Stimulated activated CD8-positive, alpha-beta memory T cell treated with anti-CD3 and anti-CD28 coated beads, Interleukin-12 subunit alpha, Interleukin-12 subunit beta, amount 100 ng/mL, for 4 hours (primary cell): ENCODE data around the gene PAFAH2.

Experiments used
- DNase-seq: peaks from one replicate; pipeline ENCODE4 v3.0.0-alpha.2; 2020; ENCODE audit warnings: low read depth

Gene PAFAH2

DNA sequence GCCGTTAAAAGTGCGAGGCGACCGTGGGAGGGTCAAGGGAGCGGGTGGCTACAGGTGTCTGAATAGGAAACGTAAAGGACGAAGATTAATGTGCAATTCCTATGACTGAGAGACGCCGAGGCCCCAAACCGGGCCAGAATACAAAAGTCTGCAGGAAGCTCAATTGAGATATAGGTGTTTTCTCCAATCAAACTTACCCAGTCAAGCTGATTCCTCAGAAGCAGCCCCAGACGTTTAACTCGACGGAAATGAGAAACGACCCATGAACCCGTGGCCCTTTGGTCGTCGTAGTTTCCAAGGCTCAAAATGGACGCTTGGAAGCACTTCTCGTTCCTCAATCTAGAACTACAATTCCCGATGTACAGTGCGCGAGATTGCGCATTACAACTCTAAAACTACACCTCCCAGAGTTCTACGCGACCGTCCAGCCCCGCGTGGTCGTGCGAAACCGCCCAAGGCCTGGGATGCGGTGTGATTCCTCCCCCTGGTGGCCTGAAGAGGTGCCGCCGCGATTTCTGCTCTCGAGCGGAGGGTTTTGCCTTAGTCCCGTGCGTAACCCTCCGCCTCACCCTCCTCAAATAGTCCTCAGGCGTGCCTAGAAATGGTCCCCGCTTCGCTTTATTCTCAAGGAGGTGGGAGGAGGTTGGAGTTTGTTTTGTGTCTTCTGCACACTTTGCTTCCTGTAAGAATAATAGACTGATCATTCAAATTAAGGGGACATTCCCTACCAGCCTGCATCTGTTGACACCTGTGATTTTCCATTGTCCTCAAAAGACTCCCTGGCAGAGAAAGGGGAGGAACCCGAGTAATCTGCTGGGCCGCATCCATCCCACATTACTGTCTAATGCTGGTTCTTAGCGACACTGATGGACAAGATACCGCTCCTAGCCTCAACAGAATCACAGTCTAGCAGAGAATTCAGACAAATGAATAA is at the start of gene PAFAH2:
PAFAH2 (minus strand) TSS at position 236 of the 934 bp plus-strand sequence. CDS start 7,247 bp downstream, outside the sequence.
- DNase-seq, result peak; percentile 90

DNA sequence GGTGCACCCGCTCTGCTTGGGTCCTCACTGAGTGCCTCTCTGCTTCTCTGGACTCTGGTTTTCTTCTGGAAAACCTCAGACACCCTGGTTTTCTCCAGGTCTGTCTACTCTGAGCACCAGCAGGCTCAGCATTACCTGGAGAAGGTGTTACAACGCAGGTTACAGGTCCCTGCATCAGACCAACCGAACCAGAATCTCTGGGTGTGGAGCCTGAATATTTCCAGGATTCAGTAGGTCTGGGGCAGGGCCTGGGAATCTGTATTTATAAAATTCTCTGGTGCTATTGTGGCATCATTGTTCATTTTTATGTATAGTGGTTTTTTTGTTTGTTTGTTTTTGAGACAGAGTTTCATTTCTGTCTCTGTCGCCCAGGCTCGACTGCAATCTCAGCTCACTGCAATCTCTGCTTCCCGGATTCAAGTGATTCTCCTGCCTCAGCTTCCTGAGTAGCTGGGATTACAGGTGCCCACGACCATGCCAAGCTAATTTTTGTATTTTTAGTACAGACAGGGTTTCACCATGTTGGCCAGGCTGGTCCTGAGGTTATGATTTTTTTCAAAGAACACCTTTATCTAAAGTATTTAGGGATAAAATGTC is 49.5 kb upstream of the PAFAH2 start:
- no peak for DNase-seq

- no peak for DNase-seq
These were observed 48.6 kb upstream of the PAFAH2 start for GRCh38 chr1:26046246-26047095.

- no peak for DNase-seq
These were observed 47.9 kb upstream of the PAFAH2 start, which contains the start of gene SLC30A2 for GRCh38 chr1:26045722-26046245. Gene SLC30A2 (minus strand): TSS chr1:26046118. CDS start chr1:26045896, 222 bp downstream.

DNA sequence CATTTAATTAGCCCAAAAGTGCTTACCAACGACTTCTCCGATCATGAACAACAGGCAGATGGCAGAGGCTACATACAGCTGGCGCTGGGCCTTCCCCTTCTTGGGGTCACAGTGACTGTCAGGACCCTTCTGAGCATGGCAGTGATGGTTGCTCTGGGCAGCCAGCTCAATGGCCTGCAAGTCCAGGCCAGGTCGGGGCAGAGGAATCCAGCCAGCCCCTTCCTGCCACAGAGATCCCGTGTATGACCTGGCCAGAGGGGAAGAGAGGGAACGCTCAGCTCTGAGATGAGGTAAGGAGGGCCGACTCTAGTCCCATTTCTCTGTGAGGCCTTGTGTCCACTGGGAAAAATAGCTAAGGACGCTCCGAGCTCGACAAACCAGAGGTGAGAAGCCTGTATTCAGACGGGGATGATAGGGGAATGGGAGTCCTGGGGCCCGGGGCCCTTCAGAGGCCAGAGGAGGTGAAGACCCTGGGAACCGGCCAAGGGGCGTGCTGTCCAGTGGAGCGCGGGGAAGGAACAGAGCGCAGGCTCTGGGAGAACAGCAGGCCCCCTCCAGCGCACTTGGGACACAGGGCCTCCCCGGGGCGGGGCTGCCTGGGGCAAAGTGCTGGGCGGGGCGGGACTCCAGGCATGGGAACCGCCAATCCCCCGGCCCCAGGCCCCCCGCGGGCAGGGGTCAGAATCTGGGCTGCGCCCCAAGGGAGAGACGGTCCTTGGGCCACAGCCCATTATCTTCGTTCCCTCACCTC is 47.3 kb upstream of the PAFAH2 start:
- DNase-seq, result no peak

GRCh38 chr1:26044414-26044813 is 46.6 kb upstream of the PAFAH2 start:
- no peak for DNase-seq

DNA sequence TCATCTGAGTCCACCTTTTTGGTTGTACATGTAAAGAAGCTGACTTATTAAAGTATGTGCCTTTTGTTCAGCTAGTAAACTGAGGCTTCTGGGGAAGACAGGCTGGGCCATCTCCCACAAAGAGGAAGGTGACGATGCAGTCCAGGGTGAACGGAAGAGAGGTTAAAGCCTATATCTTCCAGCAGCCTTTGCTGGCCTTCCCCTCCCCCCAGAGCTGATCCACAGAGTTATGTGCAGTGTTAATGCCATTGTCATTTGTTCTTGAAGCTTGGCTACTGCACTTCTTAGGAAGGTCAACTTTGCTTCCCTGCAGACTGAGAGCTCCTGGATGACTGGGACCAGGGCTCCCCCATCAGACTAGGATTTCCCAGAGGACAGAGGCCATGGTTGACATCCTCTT is 45.9 kb upstream of the PAFAH2 start:
- no peak for DNase-seq

DNA sequence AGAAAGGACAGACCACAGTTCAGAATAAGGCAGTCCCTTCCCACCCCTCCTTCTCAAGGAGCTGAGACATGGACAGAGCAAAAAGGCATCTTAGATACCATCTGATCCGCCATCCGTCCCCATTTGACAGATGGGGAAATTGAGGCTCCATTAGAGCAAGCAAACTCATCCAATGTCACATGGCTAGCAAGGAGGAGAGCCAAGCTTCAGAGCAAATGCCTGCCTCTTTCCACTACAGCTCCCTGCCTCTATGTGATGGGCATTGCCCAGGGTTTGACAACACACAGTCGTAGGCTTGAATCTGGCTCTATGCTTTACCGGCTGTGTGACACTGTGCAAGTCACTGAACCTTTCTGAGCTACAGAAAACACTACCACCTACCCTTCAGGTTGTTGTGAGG is 44.1 kb upstream of the PAFAH2 start:
- DNase-seq, result no peak

DNA sequence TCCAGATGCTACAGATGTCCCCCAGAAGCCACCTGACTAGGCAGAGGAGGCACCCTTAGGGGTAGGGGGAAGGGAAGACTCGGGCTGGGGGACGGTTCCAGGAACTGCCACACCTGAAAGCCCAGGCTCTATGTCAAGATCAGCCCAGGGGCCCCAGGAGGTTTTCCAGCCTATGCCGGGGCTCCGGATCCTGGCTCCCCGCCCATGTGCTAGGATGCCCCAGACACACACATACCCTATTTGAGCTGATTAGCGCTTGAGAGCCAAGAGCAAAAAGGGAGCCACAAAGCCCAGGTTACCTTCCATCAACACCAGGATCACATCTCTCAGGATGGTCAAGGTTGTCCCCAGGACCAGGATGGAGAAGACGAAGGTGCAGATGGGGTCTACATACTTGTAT is 43.5 kb upstream of the PAFAH2 start:
- DNase-seq, result no peak

DNA sequence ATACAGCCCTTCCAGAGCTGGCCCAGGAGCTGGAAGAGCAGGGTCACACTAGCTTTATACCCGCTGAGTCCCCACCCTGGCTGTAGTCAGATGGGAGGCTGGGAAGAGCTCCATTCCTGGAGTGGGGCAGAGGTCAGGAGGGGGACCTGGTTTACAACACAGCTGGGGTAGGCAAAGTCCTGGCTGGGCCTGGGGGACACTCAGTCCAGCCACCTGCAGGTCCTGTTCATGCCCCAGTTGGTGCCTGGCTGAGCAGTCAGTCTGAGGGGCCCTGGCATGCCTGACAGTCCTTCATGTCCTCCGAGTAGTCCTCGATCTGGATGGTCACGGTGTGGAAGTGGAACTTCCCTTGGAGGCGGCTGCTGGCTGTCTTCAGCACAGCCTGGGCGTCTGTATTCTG is 41.0 kb upstream of the PAFAH2 start:
- no peak for DNase-seq

GRCh38 chr1:26038477-26038876 is 40.6 kb upstream of the PAFAH2 start:
- DNase-seq, result no peak

- DNase-seq, result no peak
These were observed 40.0 kb upstream of the PAFAH2 start for GRCh38 chr1:26037904-26038303.

DNA sequence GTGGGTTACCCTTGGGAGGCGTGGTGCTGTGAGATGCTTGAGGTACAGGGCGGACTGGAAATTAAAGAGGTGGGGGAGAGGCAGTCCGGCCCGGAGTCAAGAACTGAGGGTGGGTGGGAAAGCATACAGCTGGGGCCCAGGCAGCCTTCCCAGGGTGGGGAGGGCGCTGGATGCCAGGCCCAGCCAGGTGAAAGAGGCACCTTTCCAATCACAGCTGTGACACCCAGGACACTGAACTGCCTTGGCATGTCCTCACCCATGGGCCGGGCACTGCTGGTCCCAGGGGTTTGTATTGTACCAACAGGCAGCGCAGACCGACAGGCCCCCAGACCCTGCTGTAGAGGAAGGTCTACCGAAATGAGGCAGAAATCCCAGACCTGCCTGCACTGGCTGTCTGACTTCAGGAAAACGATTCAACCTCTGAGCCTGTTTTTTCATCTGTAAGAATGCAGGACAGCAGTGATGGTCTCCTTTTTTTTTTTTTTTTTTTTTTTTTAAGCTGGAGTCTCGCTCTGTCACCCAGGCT is 39.0 kb upstream of the PAFAH2 start:
- no peak for DNase-seq

- peak; percentile 59 for DNase-seq
These were observed 38.3 kb upstream of the PAFAH2 start for GRCh38 chr1:26035959-26036755.

DNA sequence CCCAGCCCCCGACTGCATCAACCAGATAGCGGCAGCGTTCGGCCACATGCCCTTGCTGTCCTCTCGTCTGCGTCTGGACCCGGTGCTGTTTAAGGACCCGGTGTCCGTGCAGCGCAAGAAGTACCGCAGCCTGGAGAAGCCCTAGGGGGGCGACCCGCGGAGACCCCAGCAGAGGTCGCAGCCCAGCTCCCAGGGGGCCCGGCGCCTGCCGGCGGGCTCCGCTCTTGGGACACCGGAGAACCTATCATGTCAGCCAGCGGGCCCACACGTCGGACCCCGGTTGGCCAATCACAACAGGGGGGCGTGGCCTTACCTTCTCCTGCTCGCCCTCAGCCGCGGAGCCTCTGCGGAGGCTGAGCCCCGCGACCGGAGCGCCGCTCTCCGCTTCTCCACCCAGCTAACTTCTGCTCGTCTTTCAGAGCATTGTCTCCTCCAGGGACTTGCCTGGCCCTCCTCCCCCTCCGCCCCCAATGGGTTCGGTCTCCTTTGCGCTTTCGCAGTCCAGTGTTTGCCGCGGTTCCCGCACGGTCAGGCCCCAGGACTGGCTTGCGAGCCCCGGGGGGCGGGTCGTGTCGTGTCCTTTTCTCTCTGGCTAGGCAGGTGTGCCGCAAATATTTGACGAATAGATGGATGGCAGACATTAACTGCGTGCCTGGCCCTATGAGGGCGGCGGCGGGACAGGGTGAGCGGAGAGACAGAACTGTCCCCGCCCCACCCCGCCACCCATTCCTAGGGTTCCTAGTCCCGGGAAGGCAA is 37.5 kb upstream of the PAFAH2 start:
- peak; percentile 81 for DNase-seq

DNA sequence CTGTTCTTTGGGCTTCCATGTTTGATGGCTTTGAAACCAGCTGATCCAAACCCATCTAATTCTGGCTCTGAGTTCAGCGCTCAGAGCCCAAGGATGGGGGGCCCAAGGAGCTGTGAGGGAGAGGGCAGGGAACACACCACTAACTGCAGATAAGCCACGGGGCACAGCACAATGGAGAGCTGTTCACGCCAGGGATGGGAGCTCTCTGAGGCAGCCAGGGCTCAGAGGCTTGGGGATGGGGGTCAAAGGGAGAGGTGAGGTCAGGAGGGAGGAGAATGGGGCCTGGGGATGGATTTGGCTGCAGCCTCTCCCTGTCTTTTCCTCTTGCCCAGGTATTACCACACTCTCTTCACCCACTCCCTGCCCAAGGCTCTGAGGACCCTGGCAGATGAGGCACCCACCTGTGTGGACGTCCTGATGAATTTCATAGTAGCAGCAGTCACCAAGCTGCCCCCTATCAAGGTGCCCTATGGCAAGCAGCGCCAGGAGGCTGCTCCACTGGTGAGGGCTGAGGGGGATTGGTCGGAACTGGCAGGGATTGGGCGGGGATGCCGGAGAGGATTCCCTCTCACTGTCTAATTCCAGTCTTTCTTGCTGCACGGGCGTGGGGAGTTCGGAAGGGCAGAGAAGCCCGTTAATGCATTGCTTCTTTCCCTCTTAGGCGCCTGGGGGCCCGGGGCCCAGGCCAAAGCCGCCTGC is 36.8 kb upstream of the PAFAH2 start:
- DNase-seq, result no peak

- no peak for DNase-seq
These were observed 34.9 kb upstream of the PAFAH2 start for GRCh38 chr1:26032656-26033357.

DNA sequence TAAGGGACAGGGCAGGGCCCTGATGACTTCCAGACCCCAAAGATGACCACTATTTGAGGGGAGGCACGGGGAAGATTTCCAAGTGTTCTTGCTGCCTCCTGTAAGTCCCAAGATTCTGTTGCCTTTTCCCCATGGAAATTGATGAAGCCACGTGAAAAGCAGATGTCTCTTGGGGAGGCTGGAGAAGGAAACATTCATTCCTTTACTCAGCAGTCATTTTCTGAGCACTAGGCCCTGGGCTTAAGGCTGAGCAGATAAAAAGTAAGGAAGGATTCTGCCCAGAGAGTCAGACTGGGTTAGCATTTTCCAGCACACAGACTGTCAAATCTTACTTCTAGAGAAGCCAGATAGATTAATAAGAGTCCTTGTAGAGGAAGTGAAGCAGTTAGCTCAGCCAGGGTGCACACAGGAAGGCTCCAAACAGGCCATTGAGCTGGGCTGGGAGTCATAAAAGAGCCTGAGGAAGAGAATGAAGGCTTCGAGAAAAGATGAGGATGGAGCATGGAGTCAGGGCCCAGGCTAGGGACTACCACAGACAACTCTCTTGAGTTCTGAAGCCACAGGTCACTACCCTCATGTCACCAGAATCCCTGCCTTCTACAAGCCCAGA is 33.9 kb upstream of the PAFAH2 start:
- DNase-seq, result no peak
